Fibroblast of pulmonary artery (primary cell): ENCODE results near the gene TSPAN32.

Experiments
- DNase-seq: peaks from one replicate; pipeline ENCODE4 v3.0.0-alpha.2; 2010; ENCODE audit warnings: low read depth
- H3K4me3 ChIP-seq: replicated peaks from 2 replicates; pipeline ENCODE4 v1.5.1; 2011; ENCODE audit warnings: low read depth, mild to moderate bottlenecking, control low read depth, low read length, moderate library complexity
- CTCF ChIP-seq: IDR thresholded peaks from 2 replicates; pipeline ENCODE4 v1.5.1; 2011; ENCODE audit warnings: mild to moderate bottlenecking, control low read depth, low read length, inconsistent platforms; ENCODE audit errors: missing control alignments

TSPAN32 gene

GRCh38 chr11:2272228-2272945, 29.4 kb upstream of the TSPAN32 start:
- no peak for TF ChIP-seq CTCF
- DNase-seq = no peak
- no peak overlapping the region for H3K4me3 ChIP-seq

- DNase-seq = no peak
- TF ChIP-seq CTCF = no peak
- no peak overlapping the region for H3K4me3 ChIP-seq
These were observed 28.9 kb upstream of the TSPAN32 start for GRCh38 chr11:2272946-2273280.

- DNase-seq = no peak
- no peak overlapping the region for H3K4me3 ChIP-seq
- no peak for TF ChIP-seq CTCF
These were observed 28.5 kb upstream of the TSPAN32 start for GRCh38 chr11:2273311-2273710.

- DNase-seq = no peak
- H3K4me3 ChIP-seq = no peak overlapping the region
- no peak for TF ChIP-seq CTCF
These were observed 28.0 kb upstream of the TSPAN32 start for GRCh38 chr11:2273771-2274170.

- no peak for TF ChIP-seq CTCF
- no peak for DNase-seq
- no peak overlapping the region for H3K4me3 ChIP-seq
These were observed 26.2 kb upstream of the TSPAN32 start for GRCh38 chr11:2275334-2276279.

GRCh38 chr11:2276280-2277007, 25.4 kb upstream of the TSPAN32 start:
- no peak overlapping the region for H3K4me3 ChIP-seq
- TF ChIP-seq CTCF = no peak
- DNase-seq = no peak
